HG02759 (cell line): ENCODE data around the gene KCNQ1.

Source experiments
- ATAC-seq: cut with Tn5 transposase; IDR thresholded peaks from one replicate; pipeline ENCODE4 v1.9.1; 2021; ENCODE audit warnings: mild to moderate bottlenecking, moderate library complexity; ENCODE audit not compliant: unreplicated experiment

KCNQ1 gene

GRCh38 chr11:2657697-2658284, 213.0 kb downstream of the KCNQ1 start:
- ATAC-seq = no peak

- ATAC-seq = no peak
These were observed 215.6 kb downstream of the KCNQ1 start for GRCh38 chr11:2660357-2660939.

DNA sequence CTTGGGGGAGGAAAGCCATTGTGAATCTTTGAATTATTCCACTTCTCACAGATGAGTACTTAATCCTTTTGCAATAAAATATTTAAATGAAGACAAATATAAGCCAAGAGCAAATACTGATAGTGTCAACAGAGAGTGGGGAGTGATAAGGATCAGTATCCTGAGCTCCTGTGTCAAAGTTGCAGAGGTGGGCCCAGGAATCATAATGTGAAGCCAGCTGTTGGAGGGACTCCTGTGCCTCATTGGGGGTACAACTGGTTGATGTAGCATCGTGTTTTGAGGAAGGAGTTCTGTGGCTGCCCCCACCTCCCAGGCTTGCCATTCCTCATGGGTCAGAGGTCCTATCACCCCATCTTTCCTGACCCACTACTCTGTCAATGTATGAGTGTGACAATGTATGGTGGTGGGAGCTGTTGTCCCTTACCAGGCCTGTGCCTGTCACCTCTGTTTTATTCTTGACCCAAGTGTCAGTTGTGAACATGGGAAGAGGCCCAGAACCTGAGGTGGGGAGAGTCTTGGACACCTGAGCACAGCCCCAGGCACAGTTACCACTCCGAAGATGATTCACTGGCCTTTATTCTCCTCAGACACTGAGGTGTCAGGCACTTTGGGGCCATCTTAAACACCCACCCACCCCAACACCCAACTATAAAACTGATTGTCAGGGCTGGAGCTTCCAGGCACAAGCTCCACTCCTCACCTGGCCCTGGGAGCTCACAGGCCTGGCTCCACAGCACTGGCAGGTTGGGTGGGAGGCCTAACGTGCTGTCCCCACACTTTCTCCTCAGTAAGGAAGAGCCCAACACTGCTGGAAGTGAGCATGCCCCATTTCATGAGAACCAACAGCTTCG, 216.6 kb downstream of the KCNQ1 start:
- no peak for ATAC-seq

- ATAC-seq = no peak
These were observed 217.2 kb downstream of the KCNQ1 start for GRCh38 chr11:2662024-2662312.

GRCh38 chr11:2662430-2663299, 217.9 kb downstream of the KCNQ1 start:
- no peak for ATAC-seq

DNA sequence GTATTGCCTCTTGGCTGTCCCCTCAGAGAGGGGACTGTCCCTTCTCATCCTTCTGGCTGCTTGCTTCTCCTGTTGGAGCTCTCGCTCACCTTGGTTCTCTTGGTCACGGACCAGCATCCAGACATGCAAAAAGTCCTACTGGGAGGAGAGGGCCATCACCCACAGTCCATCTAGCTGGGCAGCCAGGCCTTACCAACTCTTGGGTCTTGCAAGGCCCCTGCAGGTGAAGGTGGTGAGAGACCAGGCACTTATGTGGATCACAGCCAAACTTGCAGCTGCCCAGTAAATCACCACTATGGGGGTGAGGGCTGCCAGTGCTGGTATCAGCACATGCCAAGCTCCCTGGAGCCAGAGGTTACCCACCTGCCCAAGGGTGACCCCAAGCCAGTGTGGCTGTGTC, 218.7 kb downstream of the KCNQ1 start:
- no peak for ATAC-seq

- no peak for ATAC-seq
These were observed 219.1 kb downstream of the KCNQ1 start for GRCh38 chr11:2663915-2664314.

- no peak for ATAC-seq
These were observed 219.6 kb downstream of the KCNQ1 start for GRCh38 chr11:2664376-2664775.

DNA sequence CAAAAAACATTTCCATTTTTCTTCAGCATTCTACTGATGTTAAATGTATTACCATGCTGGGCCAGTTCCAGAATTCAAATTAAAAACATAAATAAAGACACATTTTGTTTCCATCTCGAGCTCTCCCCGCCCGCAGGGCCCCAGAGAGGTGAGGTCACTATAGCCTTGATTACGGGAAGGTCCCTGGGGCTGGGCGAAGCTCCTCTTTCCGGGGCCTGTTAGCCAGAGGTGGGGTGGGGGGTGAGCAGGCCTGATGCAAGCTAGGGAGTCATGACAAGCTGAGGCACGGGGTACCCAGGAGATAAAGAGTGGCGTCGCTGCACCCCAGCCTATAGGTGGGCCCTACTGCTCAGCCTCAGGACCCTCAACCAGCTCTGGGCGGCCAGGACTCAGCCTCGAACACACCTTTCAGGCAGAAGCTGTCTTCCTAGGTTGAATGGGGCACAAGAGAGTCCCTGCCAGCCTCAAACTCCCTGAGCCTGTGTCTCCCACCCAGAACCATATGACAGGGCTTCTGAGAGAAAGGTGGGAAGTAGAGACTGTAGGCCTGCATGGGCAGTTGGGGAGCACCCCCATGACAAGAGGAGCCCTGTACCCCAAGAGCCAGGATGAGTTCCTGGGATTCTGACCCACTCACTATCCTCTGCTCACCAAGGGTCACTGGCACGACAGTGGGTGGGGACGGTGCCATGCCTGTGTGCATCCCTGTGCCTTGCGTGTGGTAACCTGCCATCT, 220.2 kb downstream of the KCNQ1 start:
- no peak for ATAC-seq

DNA sequence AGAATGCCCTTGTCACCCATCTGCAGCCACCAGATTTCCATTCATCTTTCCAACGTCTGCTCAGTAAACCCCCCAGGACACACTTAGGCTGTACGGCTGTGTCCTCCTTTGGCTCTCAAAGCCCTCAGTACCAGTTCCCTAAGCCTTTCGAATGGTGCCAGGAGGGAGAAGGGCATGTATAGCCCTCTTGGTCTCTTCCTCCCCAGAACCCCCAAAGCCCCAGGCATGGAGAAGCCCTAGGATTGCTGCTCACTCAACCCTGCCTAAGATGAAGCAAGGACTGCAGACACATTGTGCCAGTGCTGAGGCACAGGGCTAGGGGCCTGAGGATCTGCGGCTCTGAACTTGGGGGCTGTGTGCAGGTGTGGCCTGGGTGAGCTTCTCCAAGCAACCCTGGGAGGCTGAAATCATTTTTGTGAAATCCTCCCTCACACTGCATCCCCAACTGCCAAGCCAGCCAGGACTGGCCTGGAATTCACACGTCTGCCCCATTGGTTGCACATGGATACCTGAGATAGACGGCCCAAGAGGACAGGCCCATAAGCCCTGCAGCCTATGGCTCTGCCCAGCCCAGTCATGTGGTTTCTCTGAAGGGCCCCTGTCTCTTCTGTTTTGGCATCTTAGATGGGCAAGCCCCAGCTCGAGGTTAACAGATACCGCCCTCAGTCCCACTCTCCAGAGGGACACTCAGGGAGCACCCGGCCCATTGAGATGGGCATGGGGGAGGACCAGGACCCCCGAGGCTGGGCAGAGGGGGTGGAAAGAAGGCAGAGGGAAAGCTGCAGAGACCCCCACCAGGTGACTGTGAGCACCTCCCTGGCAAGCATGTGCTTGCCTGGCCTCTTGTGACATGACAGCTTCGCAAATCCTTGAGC, 221.0 kb downstream of the KCNQ1 start:
- ATAC-seq = no peak

- no peak for ATAC-seq
These were observed 221.6 kb downstream of the KCNQ1 start for GRCh38 chr11:2666401-2666741.

GRCh38 chr11:2666828-2667570, 222.2 kb downstream of the KCNQ1 start:
- no peak for ATAC-seq

DNA sequence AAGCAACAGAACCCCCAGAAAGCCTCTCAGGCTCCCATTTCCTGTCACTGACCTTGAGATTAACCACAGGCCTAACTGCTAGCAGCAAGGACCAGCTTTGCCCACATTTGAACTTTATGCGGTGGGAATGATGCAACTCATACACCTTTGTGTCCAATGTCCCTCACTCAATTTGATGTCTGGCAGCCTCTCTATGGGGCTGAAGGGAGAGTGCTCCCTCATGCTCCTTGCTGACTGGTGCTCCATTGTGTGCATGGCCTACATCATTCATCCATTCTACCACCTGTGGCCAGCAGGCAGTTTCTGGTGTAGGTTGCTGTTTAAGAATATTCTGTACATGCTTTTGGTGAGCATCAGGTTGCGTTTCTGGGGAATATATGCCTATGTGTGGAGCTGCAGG, 223.1 kb downstream of the KCNQ1 start:
- no peak for ATAC-seq

GRCh38 chr11:2668876-2669275, 224.1 kb downstream of the KCNQ1 start:
- ATAC-seq = no peak

GRCh38 chr11:2669634-2670469, 225.0 kb downstream of the KCNQ1 start:
- ATAC-seq = no peak

DNA sequence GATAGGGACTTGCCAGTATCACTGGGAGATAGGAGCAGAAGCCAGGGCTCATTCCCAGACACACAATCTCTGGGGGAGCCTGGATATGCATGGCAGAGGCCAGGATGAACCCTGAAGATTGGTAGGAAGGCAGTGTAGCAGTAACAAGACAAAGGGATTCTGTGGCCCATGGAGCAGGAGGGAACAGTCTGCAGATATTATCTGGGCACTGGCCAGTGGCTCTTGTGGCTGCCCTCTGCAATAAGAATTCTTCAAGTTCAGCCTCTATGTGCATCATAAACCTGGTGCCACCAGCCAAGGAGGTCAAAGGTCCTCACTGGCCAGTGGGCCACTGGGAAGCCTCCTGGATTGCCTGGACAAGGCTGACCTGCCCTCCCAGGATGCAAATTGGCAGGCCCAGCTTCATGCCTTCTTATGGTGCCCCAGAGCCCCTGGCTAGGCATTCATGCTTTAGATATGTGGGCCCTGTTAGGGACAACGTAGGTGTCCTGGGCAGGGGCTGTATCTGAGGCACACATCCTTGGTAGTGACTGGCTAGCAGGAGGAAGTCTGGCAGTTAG, 225.8 kb downstream of the KCNQ1 start:
- no peak for ATAC-seq

- ATAC-seq = no peak
These were observed 226.9 kb downstream of the KCNQ1 start for GRCh38 chr11:2671748-2672147.
